GM10248 (cell line): ENCODE measurements around the gene ZNF469.

Source experiments
- CTCF ChIA-PET: fragments of 300-600 bp; sonication (Branson Sonifier 250); formaldehyde crosslinking; extraction: SDS; loops from one replicate; lab custom pipeline; 2021; ENCODE audit warnings: antibody characterized with exemption; lab: Yijun Ruan, JAX
- POLR2A ChIA-PET: fragments of 350-650 bp; sonication (Branson Sonifier 250); formaldehyde crosslinking; extraction: SDS; loops from one replicate; lab custom pipeline; 2020; ENCODE audit warnings: antibody characterized with exemption; lab: Yijun Ruan, JAX
- DNase-seq: peaks from one replicate; pipeline ENCODE4 v3.0.0; 2012; ENCODE audit errors: extremely low spot score
- TF ChIP-seq, protein P1 (sequence below): IDR thresholded peaks from 2 replicates; pipeline ENCODE4 v1.5.1; 2012; ENCODE audit warnings: mild to moderate bottlenecking, low read depth; ENCODE audit errors: extremely low read depth, missing control alignments, control extremely low read depth

Gene ZNF469

DNA sequence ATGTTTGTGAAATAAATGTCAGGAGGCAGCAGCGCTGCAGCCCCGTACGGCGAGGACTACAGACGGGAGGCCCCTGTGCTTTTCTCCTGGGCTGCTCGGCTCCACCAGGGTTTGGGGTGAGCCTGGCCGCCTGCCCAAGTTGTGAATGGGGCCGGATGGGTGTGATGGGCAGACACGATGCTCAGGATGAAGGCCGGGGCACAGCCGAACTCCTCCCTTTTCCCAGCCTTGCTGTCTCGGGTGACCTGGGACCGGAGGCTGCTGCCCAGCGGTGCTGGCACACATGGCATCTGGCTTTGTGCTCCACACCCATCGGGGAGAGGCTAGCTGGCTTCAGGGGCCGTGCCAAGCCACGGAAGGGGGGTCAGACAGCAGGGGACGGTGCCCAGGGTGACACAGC is 36.1 kb downstream of the ZNF469 start:
- no peak for DNase-seq
- CTCF ChIA-PET: no interaction called here
- POLR2A ChIA-PET: no interaction called here
- TF ChIP-seq, protein P1, sequence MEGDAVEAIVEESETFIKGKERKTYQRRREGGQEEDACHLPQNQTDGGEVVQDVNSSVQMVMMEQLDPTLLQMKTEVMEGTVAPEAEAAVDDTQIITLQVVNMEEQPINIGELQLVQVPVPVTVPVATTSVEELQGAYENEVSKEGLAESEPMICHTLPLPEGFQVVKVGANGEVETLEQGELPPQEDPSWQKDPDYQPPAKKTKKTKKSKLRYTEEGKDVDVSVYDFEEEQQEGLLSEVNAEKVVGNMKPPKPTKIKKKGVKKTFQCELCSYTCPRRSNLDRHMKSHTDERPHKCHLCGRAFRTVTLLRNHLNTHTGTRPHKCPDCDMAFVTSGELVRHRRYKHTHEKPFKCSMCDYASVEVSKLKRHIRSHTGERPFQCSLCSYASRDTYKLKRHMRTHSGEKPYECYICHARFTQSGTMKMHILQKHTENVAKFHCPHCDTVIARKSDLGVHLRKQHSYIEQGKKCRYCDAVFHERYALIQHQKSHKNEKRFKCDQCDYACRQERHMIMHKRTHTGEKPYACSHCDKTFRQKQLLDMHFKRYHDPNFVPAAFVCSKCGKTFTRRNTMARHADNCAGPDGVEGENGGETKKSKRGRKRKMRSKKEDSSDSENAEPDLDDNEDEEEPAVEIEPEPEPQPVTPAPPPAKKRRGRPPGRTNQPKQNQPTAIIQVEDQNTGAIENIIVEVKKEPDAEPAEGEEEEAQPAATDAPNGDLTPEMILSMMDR: no peak

DNA sequence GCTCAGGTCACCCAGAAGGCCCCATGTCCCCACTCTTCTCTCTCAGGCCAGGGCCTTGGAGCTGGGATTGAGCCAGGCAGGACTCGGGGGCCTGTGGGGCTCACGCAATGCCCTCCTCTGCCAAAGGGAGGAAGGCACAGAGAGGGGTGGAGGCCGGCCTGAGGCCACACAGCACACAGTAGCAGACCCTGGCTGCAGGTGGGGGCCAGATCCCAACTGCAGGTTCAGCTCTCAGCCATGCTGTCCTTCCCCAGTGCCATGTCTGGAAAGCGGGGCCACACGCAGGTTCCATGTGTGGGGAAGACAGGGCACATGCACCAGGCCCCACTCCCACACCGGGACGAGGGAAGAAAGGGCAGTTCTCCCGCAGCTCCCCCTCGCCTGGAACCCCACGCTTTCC is 37.0 kb downstream of the ZNF469 start:
- POLR2A ChIA-PET: no interaction called here
- CTCF ChIA-PET: no interaction called here
- no peak for DNase-seq
- TF ChIP-seq, protein P1: no peak

DNA sequence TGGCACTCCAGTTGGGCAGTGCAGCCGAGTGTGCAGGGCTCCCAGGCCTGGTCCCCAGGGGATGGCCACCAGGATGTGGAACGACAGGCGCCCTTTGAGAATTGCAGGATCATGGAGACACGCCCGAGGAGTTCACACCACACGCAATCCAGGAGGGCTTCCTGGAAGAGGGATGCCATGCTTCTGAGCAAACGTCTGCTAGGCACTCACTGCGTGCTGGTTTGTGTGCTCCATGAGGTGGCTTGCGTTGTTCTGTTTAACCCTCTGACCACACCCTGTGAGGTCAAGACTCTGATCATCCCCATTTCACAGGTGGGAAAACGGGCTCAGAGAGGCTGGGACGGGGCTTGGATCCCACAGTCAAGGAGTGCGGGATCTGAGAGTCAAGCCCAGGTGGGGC is 37.7 kb downstream of the ZNF469 start:
- DNase-seq: no peak
- ChIA-PET CTCF (no interaction called here), POLR2A (no interaction called here)
- TF ChIP-seq, protein P1: no peak

DNA sequence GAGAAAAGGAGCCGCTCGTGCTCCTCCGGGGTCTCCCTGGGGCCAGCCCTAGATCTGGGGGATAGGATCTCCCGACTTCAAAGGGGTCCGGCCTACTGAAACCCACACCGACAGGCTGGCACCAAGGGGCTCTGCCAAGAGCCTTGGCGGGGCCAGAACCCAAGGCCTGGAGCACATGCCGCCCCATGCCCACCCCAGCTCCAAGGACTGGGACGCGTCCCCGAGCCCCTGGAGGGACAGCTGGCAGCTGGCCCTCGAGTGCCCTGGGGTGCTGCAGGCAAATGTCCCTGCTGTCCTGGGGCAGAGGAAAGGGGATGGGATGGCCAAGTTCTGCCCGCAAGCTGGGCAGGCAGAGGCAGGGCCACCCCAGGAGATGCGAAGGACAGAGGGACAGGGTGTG is 38.5 kb downstream of the ZNF469 start:
- ChIA-PET POLR2A (no interaction called here), CTCF (no interaction called here)
- TF ChIP-seq, protein P1: no peak

DNA sequence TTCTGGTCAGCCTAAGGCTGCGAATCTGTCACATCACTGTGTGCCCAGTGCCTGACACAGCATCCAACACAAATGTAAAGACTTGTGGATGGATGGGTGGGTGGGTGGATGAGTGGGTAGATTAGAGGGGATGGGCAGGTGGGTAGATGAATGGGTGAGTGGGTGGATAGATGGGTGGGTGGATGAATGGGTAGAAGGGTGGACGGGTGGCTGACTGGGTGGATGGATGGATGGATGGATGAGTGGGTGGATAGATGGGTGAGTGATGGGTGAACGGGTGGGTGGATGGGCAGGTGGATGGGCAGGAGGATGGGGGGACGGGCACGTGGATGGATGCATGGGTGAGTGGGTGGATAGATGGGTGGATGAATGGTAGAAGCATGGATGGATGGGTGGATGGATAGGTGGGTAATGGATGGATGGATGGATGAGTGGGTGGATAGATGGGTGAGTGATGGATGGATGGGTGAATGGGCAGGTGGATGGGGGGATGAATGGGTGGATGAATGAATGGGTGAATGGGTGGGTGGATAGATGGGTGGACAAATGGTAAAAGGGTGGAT is 39.2 kb downstream of the ZNF469 start:
- TF ChIP-seq, protein P1: no peak

More for the DNA sequence above, 38.5 kb downstream of the ZNF469 start:
- no peak for DNase-seq

DNA sequence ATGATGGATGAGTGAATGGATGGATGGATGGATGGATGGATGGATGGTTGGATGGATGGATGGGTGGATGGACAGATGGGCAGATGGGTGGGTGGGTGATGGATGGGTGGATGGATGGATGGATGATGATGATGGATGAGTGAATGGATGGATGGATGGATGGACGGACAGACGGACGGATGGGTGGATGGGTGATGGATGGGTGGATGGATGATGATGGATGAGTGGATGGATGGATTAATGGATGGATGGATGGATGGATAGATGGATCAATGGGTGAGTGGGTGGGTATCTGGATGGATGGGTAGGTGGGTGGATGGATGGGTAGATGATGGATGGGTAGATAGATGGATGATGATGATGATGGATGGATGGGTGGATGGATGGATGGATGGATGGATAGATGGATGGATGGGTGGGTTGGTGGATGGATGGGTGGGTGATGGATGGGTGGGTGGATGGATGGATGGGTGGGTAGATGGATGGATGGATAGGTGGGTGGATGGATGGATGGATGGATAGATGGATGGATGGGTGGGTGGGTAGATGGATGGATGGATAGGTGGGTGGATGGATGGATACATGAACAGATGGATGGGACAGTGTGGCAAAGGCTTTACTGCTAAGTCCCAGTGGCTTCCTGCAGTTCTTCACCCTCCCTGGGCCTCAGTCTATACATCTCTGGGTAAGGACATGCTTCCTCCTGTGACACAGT is 40.1 kb downstream of the ZNF469 start:
- TF ChIP-seq, protein P1: no peak
- DNase-seq: no peak
- ChIA-PET POLR2A (no interaction called here), CTCF (no interaction called here)

More for the DNA sequence above, 39.2 kb downstream of the ZNF469 start:
- ChIA-PET CTCF (no interaction called here), POLR2A (no interaction called here)
- no peak for DNase-seq
